ENCODE data around the gene OIP5.

DNA sequence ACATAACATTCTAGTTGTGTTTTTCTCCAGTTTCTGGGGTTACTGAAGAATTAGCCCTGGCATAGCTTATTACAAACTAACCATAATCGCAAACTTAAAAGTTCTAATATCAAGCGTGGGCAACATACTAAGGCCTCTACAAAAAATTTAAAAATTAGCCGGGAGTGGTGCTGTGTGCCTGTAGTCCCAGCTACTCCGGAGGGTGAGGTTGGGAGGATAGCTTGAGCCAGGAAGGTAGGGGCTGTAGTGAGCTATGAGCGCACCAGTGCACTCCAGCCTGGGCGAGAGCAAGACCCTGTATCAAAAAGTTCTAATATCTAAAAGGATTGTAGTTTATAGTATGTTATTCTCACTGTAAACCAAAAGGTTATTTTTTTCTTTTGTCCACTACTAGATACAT, 1.1 kb downstream of the OIP5 start:
- TF ChIP-seq CTCF (IDR thresholded peaks at IDR 0.05) (no peak), POLR2A (IDR thresholded peaks at IDR 0.05) (no peak)
